Glutamatergic neuron (in vitro differentiated cells): ENCODE measurements around the gene SLC6A18. TPM values are rescaled to one million over a fixed set of nuclear protein-coding genes. Genes with fewer than 3 reads are reported as not detected.
A peak's percentile ranks its signal among the peaks of the same experiment; 100 is the strongest.

Experiments
- DNase-seq: peaks from one replicate; pipeline ENCODE4 v3.0.0; 2022
- H3K27ac Mint-ChIP-seq: one replicate; pipeline ENCODE4 v1.8.0; 2020; ENCODE audit warnings: mild to moderate bottlenecking, mixed read lengths, inconsistent platforms; ENCODE audit not compliant: unreplicated experiment
- H3K27me3 Mint-ChIP-seq: one replicate; pipeline ENCODE4 v1.8.0; 2020; ENCODE audit warnings: mild to moderate bottlenecking, moderate library complexity, mixed read lengths, inconsistent platforms; ENCODE audit not compliant: unreplicated experiment
- H3K36me3 Mint-ChIP-seq: one replicate; pipeline ENCODE4 v1.8.0; 2020; ENCODE audit warnings: mild to moderate bottlenecking, mixed read lengths, inconsistent platforms; ENCODE audit not compliant: unreplicated experiment
- H3K4me1 Mint-ChIP-seq: one replicate; pipeline ENCODE4 v1.8.0; 2020; ENCODE audit warnings: mild to moderate bottlenecking, low read depth, mixed read lengths, inconsistent platforms; ENCODE audit not compliant: unreplicated experiment
- H3K4me3 Mint-ChIP-seq: one replicate; pipeline ENCODE4 v1.8.0; 2020; ENCODE audit warnings: mild to moderate bottlenecking, mixed read lengths, inconsistent platforms; ENCODE audit not compliant: unreplicated experiment
- H3K9me3 Mint-ChIP-seq: one replicate; pipeline ENCODE4 v1.8.0; 2020; ENCODE audit warnings: mild to moderate bottlenecking, moderate library complexity, mixed read lengths, inconsistent platforms; ENCODE audit not compliant: unreplicated experiment
- CTCF ChIP-seq: fragments of 200-600 bp; sonication (generic); IDR thresholded peaks from one replicate; pipeline ENCODE4 v1.5.0; 2021; ENCODE audit not compliant: partially characterized antibody, unreplicated experiment
- total RNA-seq: library from RNA; stranded (reverse); fragmentation: NEBNext Ultra II Directional; extraction: Animal tissue kit (Norgen Biotek cat#: 25700); gene quantifications from one replicate; pipeline ENCODE4 v1.2.1, GENCODE V29; 2021; ENCODE audit not compliant: unreplicated experiment

Gene SLC6A18
- total RNA-seq, 1 donor from 2014 or later, result not detected

- Mint-ChIP-seq H3K4me1 (peaks cover 2% of the 10 kb centered on the region), H3K4me3 (no peak overlapping the region), H3K36me3 (no peaks in the 10 kb centered on the region), H3K27me3 (peaks cover 12% of the 10 kb centered on the region), H3K27ac (no peak overlapping the region), H3K9me3 (peaks cover 4% of the 10 kb centered on the region)
- DNase-seq, result peak; percentile 23
- no peak for TF ChIP-seq CTCF
Observed at GRCh38 chr5:1206521-1207412, 18.4 kb upstream of the SLC6A18 start.

GRCh38 chr5:1207555-1207954 lies 17.6 kb upstream of the SLC6A18 start:
- H3K36me3 Mint-ChIP-seq, result no peaks in the 10 kb centered on the region
- peaks cover 6% of the 10 kb centered on the region for H3K9me3 Mint-ChIP-seq
- TF ChIP-seq CTCF, result no peak
- H3K4me3 Mint-ChIP-seq, result peak overlapping the region; percentile 14
- no peak overlapping the region for H3K27ac Mint-ChIP-seq
- peaks cover 2% of the 10 kb centered on the region for H3K4me1 Mint-ChIP-seq
- peak; percentile 2 for DNase-seq
- H3K27me3 Mint-ChIP-seq, result peaks cover 13% of the 10 kb centered on the region

- no peak for TF ChIP-seq CTCF
- DNase-seq, result peak; percentile 14
- Mint-ChIP-seq H3K27ac (no peak overlapping the region), H3K4me3 (no peak overlapping the region), H3K36me3 (no peaks in the 10 kb centered on the region), H3K27me3 (peaks cover 15% of the 10 kb centered on the region), H3K9me3 (peaks cover 7% of the 10 kb centered on the region), H3K4me1 (peaks cover 2% of the 10 kb centered on the region)
Observed at GRCh38 chr5:1208221-1208742, 16.9 kb upstream of the SLC6A18 start.

- peak; percentile 16 for DNase-seq
- Mint-ChIP-seq H3K9me3 (peaks cover 7% of the 10 kb centered on the region), H3K27me3 (peaks cover 15% of the 10 kb centered on the region)
Observed at GRCh38 chr5:1208743-1209488, 16.3 kb upstream of the SLC6A18 start.

More at GRCh38 chr5:1208743-1209488, 16.3 kb upstream of the SLC6A18 start:
- no peak overlapping the region for H3K4me3 Mint-ChIP-seq
- no peak overlapping the region for H3K27ac Mint-ChIP-seq
- peaks cover 2% of the 10 kb centered on the region for H3K4me1 Mint-ChIP-seq
- no peaks in the 10 kb centered on the region for H3K36me3 Mint-ChIP-seq
- no peak for TF ChIP-seq CTCF
